ENCODE data around the gene TMEM273.

The TMEM273 gene

DNA sequence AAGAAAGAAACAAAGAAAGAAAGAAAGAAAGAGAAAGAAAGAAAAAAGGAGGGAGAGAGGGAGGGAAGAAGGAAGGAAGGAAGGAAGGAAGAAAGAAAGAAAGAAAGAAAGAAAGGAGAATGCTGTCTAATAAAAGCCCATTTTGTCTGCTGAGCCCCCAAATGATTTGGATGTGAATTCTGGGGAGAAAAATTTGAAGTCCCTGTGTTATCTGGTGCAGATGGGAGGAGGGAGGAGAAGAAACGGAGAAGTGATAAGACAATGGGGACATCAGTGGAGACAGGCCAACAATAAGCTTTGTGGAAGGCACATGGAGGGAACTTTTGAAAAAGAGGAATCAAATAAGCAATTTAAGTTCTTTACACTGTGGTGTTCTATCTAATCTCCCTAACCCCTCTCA is 24.6 kb upstream of the TMEM273 start:
- Histone ChIP-seq H2BK5ac (ENCODE audit: low read length) (no peak overlapping the region), H2BK120ac (ENCODE audit: low read depth, low read length) (no peak overlapping the region), H3K18ac (ENCODE audit: low read length) (no peak overlapping the region), H2AK5ac (ENCODE audit: low read length) (no peak overlapping the region), H3K9ac (ENCODE audit: low read length) (no peak overlapping the region), H3K23ac (ENCODE audit: low read length) (no peak overlapping the region), H3K4me3 (ENCODE audit: low read length) (no peak overlapping the region), H3K79me2 (ENCODE audit: control insufficient read depth, insufficient read depth, low read length) (no peaks in the 10 kb centered on the region), H2BK15ac (replicated peaks; ENCODE audit: low read depth) (no peak overlapping the region), H3K4me2 (ENCODE audit: low read length) (no peak overlapping the region), H3K79me1 (ENCODE audit: low read length) (no peaks in the 10 kb centered on the region), H4K5ac (ENCODE audit: low read length) (no peak overlapping the region), H3K27me3 (ENCODE audit: insufficient read depth, low read length, poor library complexity) (no peaks in the 10 kb centered on the region), H3K56ac (ENCODE audit: low read length) (no peak overlapping the region), H3K4ac (ENCODE audit: low read depth, low read length) (no peak overlapping the region), H3K36me3 (ENCODE audit: control insufficient read depth, insufficient read depth, low read length) (no peaks in the 10 kb centered on the region), H3K27ac (ENCODE audit: low read depth, low read length) (no peak overlapping the region), H3K4me1 (ENCODE audit: control insufficient read depth, low read depth, low read length) (no peaks in the 10 kb centered on the region), H4K8ac (ENCODE audit: low read depth, low read length) (no peak overlapping the region)
- DNase-seq = no peak
- WGBS (ENCODE audit: extremely low coverage, insufficient coverage, low lambda C conversion rate) = no CpG with 5 or more reads among the region's 1 CpG

DNA sequence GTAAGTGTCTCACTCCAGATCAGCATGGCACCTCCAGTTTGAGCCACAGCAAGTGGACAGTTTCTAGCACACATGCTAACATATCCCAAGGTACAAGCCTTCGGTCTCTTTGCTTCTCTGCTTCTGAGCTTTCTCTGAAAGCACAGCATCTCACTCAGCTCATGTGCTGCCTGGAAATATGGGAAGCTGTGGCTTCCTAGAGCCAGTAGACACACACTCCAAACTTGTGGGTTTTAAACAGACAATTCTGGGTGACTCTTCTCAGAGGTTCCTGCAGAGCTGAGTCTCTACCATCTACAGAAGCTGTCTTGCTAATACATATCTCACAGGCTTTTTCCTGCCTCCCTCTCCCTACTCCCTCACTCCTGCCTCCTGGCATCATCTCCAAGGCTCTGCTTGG is 23.9 kb upstream of the TMEM273 start:
- no peak overlapping the region for H3K27ac ChIP-seq (ENCODE audit: low read depth, low read length)
- no peak overlapping the region for H3K9ac ChIP-seq (ENCODE audit: low read length)
- H3K23ac ChIP-seq (ENCODE audit: low read length) = no peak overlapping the region
- no peaks in the 10 kb centered on the region for H3K79me2 ChIP-seq (ENCODE audit: control insufficient read depth, insufficient read depth, low read length)
- no peaks in the 10 kb centered on the region for H3K27me3 ChIP-seq (ENCODE audit: insufficient read depth, low read length, poor library complexity)
- H3K4me2 ChIP-seq (ENCODE audit: low read length) = no peak overlapping the region
- no CpG with 5 or more reads among the region's 1 CpG for WGBS (ENCODE audit: extremely low coverage, insufficient coverage, low lambda C conversion rate)
- no peak overlapping the region for H2AK5ac ChIP-seq (ENCODE audit: low read length)
- H3K79me1 ChIP-seq (ENCODE audit: low read length) = no peaks in the 10 kb centered on the region
- no peak overlapping the region for H3K56ac ChIP-seq (ENCODE audit: low read length)
- H4K5ac ChIP-seq (ENCODE audit: low read length) = no peak overlapping the region
- H3K36me3 ChIP-seq (ENCODE audit: control insufficient read depth, insufficient read depth, low read length) = no peaks in the 10 kb centered on the region
- no peaks in the 10 kb centered on the region for H3K4me1 ChIP-seq (ENCODE audit: control insufficient read depth, low read depth, low read length)
- H3K4me3 ChIP-seq (ENCODE audit: low read length) = no peak overlapping the region
- no peak for DNase-seq
- H4K8ac ChIP-seq (ENCODE audit: low read depth, low read length) = no peak overlapping the region
- H2BK15ac ChIP-seq (replicated peaks; ENCODE audit: low read depth) = no peak overlapping the region
- H2BK5ac ChIP-seq (ENCODE audit: low read length) = no peak overlapping the region
- no peak overlapping the region for H3K4ac ChIP-seq (ENCODE audit: low read depth, low read length)
- no peak overlapping the region for H3K18ac ChIP-seq (ENCODE audit: low read length)
- no peak overlapping the region for H2BK120ac ChIP-seq (ENCODE audit: low read depth, low read length)

DNA sequence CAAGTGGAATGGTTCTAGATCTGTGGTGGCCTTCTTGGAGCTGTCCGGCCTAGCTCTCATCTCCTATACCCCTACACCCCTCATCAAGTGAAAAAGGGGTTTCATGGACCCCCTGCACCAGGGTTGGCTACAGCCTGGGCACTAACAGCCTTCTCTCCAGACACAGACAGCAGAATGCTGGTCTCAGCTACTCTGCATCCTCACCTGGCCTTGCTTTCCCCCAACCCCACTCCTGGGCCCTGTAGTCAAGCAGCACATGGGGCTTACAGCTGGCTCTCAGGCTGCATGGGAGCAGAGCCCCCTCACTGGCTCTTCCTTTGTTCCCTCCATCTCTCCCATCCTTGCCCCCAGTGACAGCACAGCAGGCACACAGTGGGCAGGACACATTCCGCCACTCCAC is 20.8 kb upstream of the TMEM273 start:
- Histone ChIP-seq H3K79me1 (ENCODE audit: low read length) (no peaks in the 10 kb centered on the region), H3K27ac (ENCODE audit: low read depth, low read length) (no peak overlapping the region), H3K4me3 (ENCODE audit: low read length) (no peak overlapping the region), H3K36me3 (ENCODE audit: control insufficient read depth, insufficient read depth, low read length) (no peaks in the 10 kb centered on the region), H3K9ac (ENCODE audit: low read length) (no peak overlapping the region), H3K4me2 (ENCODE audit: low read length) (no peak overlapping the region), H3K18ac (ENCODE audit: low read length) (no peak overlapping the region), H2BK5ac (ENCODE audit: low read length) (no peak overlapping the region), H3K27me3 (ENCODE audit: insufficient read depth, low read length, poor library complexity) (no peaks in the 10 kb centered on the region), H3K23ac (ENCODE audit: low read length) (no peak overlapping the region), H3K79me2 (ENCODE audit: control insufficient read depth, insufficient read depth, low read length) (no peaks in the 10 kb centered on the region), H2AK5ac (ENCODE audit: low read length) (no peak overlapping the region), H3K4ac (ENCODE audit: low read depth, low read length) (no peak overlapping the region), H2BK120ac (ENCODE audit: low read depth, low read length) (no peak overlapping the region), H4K5ac (ENCODE audit: low read length) (no peak overlapping the region), H2BK15ac (replicated peaks; ENCODE audit: low read depth) (no peak overlapping the region), H4K8ac (ENCODE audit: low read depth, low read length) (no peak overlapping the region), H3K4me1 (ENCODE audit: control insufficient read depth, low read depth, low read length) (no peaks in the 10 kb centered on the region), H3K56ac (ENCODE audit: low read length) (no peak overlapping the region)
- DNase-seq = no peak
- no CpG with 5 or more reads among the region's 2 CpGs for WGBS (ENCODE audit: extremely low coverage, insufficient coverage, low lambda C conversion rate)

DNA sequence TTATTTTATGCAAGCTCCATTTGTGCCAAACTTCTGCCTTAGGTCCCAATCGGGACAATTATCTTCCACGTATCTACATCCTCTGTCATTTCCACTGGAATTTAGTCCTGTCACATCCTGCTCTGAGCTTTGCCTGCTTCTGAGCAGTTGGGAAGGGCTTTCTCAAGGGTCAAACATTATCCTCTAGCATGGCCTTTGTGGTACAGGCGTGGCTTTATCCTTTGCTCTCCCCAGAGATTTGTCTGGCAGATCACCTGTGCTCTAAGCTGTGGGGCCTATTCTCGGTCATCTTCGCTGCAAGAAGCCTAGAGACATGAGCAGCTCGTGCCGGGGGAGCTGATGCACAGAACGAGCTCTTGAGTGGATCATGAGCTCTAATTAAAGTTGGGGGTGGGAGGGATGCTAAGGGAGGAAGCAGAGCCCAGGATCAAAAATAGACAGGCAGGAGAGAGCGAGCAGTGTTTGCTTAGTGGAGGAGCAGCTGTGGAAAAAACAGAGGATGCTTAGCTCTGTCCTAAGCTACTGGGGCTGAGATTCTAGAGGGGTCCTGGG is 19.8 kb upstream of the TMEM273 start:
- Histone ChIP-seq H3K4me1 (ENCODE audit: control insufficient read depth, low read depth, low read length) (no peaks in the 10 kb centered on the region), H3K79me2 (ENCODE audit: control insufficient read depth, insufficient read depth, low read length) (no peaks in the 10 kb centered on the region), H2AK5ac (ENCODE audit: low read length) (no peak overlapping the region), H3K4ac (ENCODE audit: low read depth, low read length) (no peak overlapping the region), H3K4me2 (ENCODE audit: low read length) (no peak overlapping the region), H3K23ac (ENCODE audit: low read length) (no peak overlapping the region), H2BK5ac (ENCODE audit: low read length) (no peak overlapping the region), H3K56ac (ENCODE audit: low read length) (no peak overlapping the region), H3K27me3 (ENCODE audit: insufficient read depth, low read length, poor library complexity) (no peaks in the 10 kb centered on the region), H3K79me1 (ENCODE audit: low read length) (no peaks in the 10 kb centered on the region), H4K5ac (ENCODE audit: low read length) (no peak overlapping the region), H3K27ac (ENCODE audit: low read depth, low read length) (no peak overlapping the region), H4K8ac (ENCODE audit: low read depth, low read length) (no peak overlapping the region), H2BK120ac (ENCODE audit: low read depth, low read length) (no peak overlapping the region), H3K4me3 (ENCODE audit: low read length) (no peak overlapping the region), H3K36me3 (ENCODE audit: control insufficient read depth, insufficient read depth, low read length) (no peaks in the 10 kb centered on the region), H3K18ac (ENCODE audit: low read length) (no peak overlapping the region), H3K9ac (ENCODE audit: low read length) (no peak overlapping the region), H2BK15ac (replicated peaks; ENCODE audit: low read depth) (no peak overlapping the region)
- no CpG with 5 or more reads among the region's 9 CpGs for WGBS (ENCODE audit: extremely low coverage, insufficient coverage, low lambda C conversion rate)
- DNase-seq = no peak

DNA sequence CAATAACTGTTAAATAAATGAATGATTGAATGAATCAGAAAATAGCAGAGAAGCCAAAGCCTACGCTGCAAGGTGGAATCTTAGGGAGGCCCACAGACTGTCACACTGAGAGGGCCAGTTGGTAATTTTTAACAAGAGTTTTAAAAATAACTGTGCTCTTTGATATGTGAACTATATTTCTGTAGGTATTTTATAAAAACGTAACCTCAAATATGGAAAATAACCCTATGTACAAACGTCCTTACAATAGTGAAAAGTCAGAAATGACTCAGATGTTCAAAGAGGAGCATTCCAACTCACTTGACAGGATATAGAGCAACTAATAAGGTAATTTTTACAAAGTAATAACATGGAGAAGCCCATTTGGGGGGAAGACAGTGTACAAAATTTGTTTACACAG is 18.9 kb upstream of the TMEM273 start:
- Histone ChIP-seq H3K4me2 (ENCODE audit: low read length) (no peak overlapping the region), H3K27me3 (ENCODE audit: insufficient read depth, low read length, poor library complexity) (no peaks in the 10 kb centered on the region), H2BK5ac (ENCODE audit: low read length) (no peak overlapping the region), H2BK120ac (ENCODE audit: low read depth, low read length) (no peak overlapping the region), H3K79me1 (ENCODE audit: low read length) (no peaks in the 10 kb centered on the region), H4K5ac (ENCODE audit: low read length) (no peak overlapping the region), H3K4ac (ENCODE audit: low read depth, low read length) (no peak overlapping the region), H4K8ac (ENCODE audit: low read depth, low read length) (no peak overlapping the region), H3K79me2 (ENCODE audit: control insufficient read depth, insufficient read depth, low read length) (no peaks in the 10 kb centered on the region), H3K18ac (ENCODE audit: low read length) (no peak overlapping the region), H2AK5ac (ENCODE audit: low read length) (no peak overlapping the region), H3K27ac (ENCODE audit: low read depth, low read length) (no peak overlapping the region), H3K4me3 (ENCODE audit: low read length) (no peak overlapping the region), H3K9ac (ENCODE audit: low read length) (no peak overlapping the region), H3K56ac (ENCODE audit: low read length) (no peak overlapping the region), H3K23ac (ENCODE audit: low read length) (no peak overlapping the region), H3K36me3 (ENCODE audit: control insufficient read depth, insufficient read depth, low read length) (no peaks in the 10 kb centered on the region), H3K4me1 (ENCODE audit: control insufficient read depth, low read depth, low read length) (no peaks in the 10 kb centered on the region), H2BK15ac (replicated peaks; ENCODE audit: low read depth) (no peak overlapping the region)
- no peak for DNase-seq
- WGBS (ENCODE audit: extremely low coverage, insufficient coverage, low lambda C conversion rate) = no CpG with 5 or more reads among the region's 3 CpGs

DNA sequence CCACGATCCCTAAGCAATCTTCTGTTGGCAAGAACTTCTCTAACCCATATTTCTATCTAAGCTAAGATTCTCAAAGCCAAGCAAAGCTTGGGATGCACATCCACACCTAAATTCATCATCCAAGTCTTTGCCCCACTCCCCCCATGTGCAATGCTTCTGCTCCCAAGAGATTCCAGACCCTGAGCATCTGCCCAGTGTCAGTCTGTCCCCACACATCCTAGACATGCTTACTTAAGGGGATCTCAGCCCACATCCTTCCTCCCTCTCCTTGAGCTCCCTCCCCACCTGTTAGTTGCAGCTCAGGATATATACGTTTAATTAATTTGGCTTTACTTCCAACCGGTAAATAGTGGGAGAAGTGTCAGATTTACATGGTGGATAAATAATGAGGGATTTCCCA is 17.0 kb upstream of the TMEM273 start:
- Histone ChIP-seq H3K4me1 (ENCODE audit: control insufficient read depth, low read depth, low read length) (no peaks in the 10 kb centered on the region), H2BK5ac (ENCODE audit: low read length) (no peak overlapping the region), H3K18ac (ENCODE audit: low read length) (no peak overlapping the region), H4K8ac (ENCODE audit: low read depth, low read length) (no peak overlapping the region), H3K27ac (ENCODE audit: low read depth, low read length) (no peak overlapping the region), H2BK15ac (replicated peaks; ENCODE audit: low read depth) (no peak overlapping the region), H3K4me2 (ENCODE audit: low read length) (no peak overlapping the region), H3K56ac (ENCODE audit: low read length) (no peak overlapping the region), H4K5ac (ENCODE audit: low read length) (no peak overlapping the region), H3K36me3 (ENCODE audit: control insufficient read depth, insufficient read depth, low read length) (no peaks in the 10 kb centered on the region), H3K79me1 (ENCODE audit: low read length) (no peaks in the 10 kb centered on the region), H3K4me3 (ENCODE audit: low read length) (no peak overlapping the region), H2AK5ac (ENCODE audit: low read length) (no peak overlapping the region), H3K9ac (ENCODE audit: low read length) (no peak overlapping the region), H3K23ac (ENCODE audit: low read length) (no peak overlapping the region), H3K4ac (ENCODE audit: low read depth, low read length) (no peak overlapping the region), H3K27me3 (ENCODE audit: insufficient read depth, low read length, poor library complexity) (no peaks in the 10 kb centered on the region), H2BK120ac (ENCODE audit: low read depth, low read length) (no peak overlapping the region), H3K79me2 (ENCODE audit: control insufficient read depth, insufficient read depth, low read length) (no peaks in the 10 kb centered on the region)
- no peak for DNase-seq
- no CpG with 5 or more reads among the region's 3 CpGs for WGBS (ENCODE audit: extremely low coverage, insufficient coverage, low lambda C conversion rate)

All from mesendoderm (in vitro differentiated cells).